ENCODE measurements around the gene SIX6. TPM values are rescaled to one million over a fixed set of nuclear protein-coding genes. Genes with fewer than 3 reads are reported as not detected.

SIX6 gene
- total and polyA plus RNA-seq, 10 of the 15 experiments (the other 5 are each of a cell fraction or from before 2014, with no cell fraction given), result not detected

- Histone ChIP-seq H3K79me2 (ENCODE audit: control insufficient read depth, insufficient read depth, low read length) (no peaks in the 10 kb centered on the region), H3K36me3 (ENCODE audit: control insufficient read depth in 2 of 2, insufficient read depth in 2 of 2, low read length in 1 of 2) (no peaks in the 10 kb centered on the region), H3K9ac (ENCODE audit: control insufficient read depth, insufficient read depth, low read length) (no peak overlapping the region), H3K27ac (ENCODE audit: control insufficient read depth, insufficient read depth) (no peak overlapping the region), H3K9me3 (replicated peaks; ENCODE audit: control insufficient read depth, insufficient read depth, low read length) (no peaks in the 10 kb centered on the region; the same call in 2 of the 3 replicates), H4K20me1 (ENCODE audit: control insufficient read depth, insufficient read depth) (no peaks in the 10 kb centered on the region), H3K27me3 (replicated peaks in 1 of 2; ENCODE audit: control insufficient read depth in 2 of 2, insufficient read depth in 2 of 2, low read length in 1 of 2) (peaks cover 9 to 14% of the 10 kb centered on the region in 2 experiments), H2AFZ (ENCODE audit: control insufficient read depth, low read depth, low read length) (peak overlapping the region; percentile 17; the same call in 1 of the 2 replicates), H3K4me1 (ENCODE audit: control insufficient read depth, insufficient read depth, low read length) (no peaks in the 10 kb centered on the region), H3K4me3 (peak overlapping the region; percentile 41; the same call in 1 of the 2 replicates), H3K4me2 (ENCODE audit: control insufficient read depth, insufficient read depth) (peak overlapping the region; percentile 64; the same call in 1 of the 2 replicates)
- RAD21 ChIA-PET (ENCODE audit: unreplicated experiment), result no interaction called here
- WGBS (ENCODE audit: insufficient coverage, insufficient replicate concordance, low lambda C conversion rate, missing lambda C conversion rate), result 61% methylated on average over 29 of the region's 79 CpGs
- TF ChIP-seq JUNB (IDR thresholded peaks at IDR 0.05), result no peak
- 0 out of 6 replicates have a peak, but pooled peaks of 1 of the 3 experiments have one; percentile 24 for TF ChIP-seq CTCF (IDR thresholded peaks at IDR 0.05 in 2 of 3, conservative IDR thresholded peaks at IDR 0.05 in 1 of 3; ENCODE audit: control insufficient read depth in 2 of 3, extremely low read depth in 1 of 3, insufficient read depth in 1 of 3, low read depth in 3 of 3, low read length in 3 of 3)
- 0 out of 2 replicates have a peak, but pooled peaks have one; percentile 12 for TF ChIP-seq YY1 (IDR thresholded peaks at IDR 0.05; ENCODE audit: low read depth, low read length)
- in situ Hi-C loops (cut with MboI) (no loop called here), intact Hi-C loops (cut with micrococcal nuclease; ENCODE audit: unreplicated experiment) (no loop called here)
- BruUV-seq (replicated peaks), result no TSS peak
- ATAC-seq (no peak), DNase-seq (ENCODE audit: low read depth, low spot score) (no peak), FAIRE-seq (no peak)
- SMC1A ChIA-PET (ENCODE audit: uncharacterized antibody, unreplicated experiment), result interaction anchor here (0.6 kb wide), 1 partner anchor 1380 kb away, joined by 3 read pairs; no protein-coding TSS in a partner anchor
- CTCF ChIA-PET, result interaction anchor here (0.9 to 1.4 kb wide), 3 partner anchors 13 to 165 kb away, joined by 3 read pairs; no protein-coding TSS in a partner anchor
- POLR2A ChIA-PET, result no interaction called here
Measured at GRCh38 chr14:60514741-60515491, 6.0 kb downstream of the SIX6 start.
